H54 (cell line): Measurements from ENCODE around the gene CYP2B6.
A peak's percentile ranks its signal among the peaks of the same experiment; 100 is the strongest.
"Not testable (repeated sequence)": the region's sequence is repeated elsewhere in the genome, so short reads cannot be mapped to it uniquely, and the experiment has no call there.

Source experiments
- DNase-seq: peaks from one replicate; pipeline ENCODE4 v3.0.0; 2011; ENCODE audit warnings: low spot score, mixed read lengths; ENCODE audit not compliant: insufficient read length
- FAIRE-seq: peaks from 3 replicates; lab custom pipeline; 2011; peaks lifted over from hg19 to GRCh38; lab: Jason Lieb, UNC
- POLR2A ChIP-seq: IDR thresholded peaks from 2 replicates; pipeline ENCODE4 v1.6.1; 2011; ENCODE audit warnings: low read depth, mild to moderate bottlenecking, low read length

CYP2B6 gene

DNA sequence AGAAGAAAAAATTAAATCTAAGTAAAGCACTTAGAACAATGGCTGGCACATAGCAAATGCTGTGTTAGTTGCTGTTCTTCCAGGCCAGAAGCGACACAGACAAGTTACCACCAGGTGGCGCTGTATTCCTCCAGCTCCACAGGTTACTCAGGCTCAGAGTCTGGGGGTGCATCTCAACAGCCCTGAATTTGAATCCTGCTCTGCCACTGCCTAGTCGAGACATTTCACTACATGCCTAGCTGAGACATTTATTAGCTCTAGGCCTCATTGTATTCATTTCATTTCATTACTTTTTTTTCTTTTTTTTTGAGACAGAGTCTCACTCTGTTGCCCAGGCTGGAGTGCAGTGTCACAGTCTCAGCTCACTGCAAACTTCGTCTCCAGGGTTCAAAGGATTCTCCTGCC lies 16.4 kb upstream of the CYP2B6 start:
- TF ChIP-seq POLR2A = no peak
- DNase-seq (peak; percentile 79), FAIRE-seq (no peak)

- no peak for TF ChIP-seq POLR2A
- FAIRE-seq (no peak), DNase-seq (no peak)
These were observed 14.9 kb upstream of the CYP2B6 start for GRCh38 chr19:40976134-40976533.

DNA sequence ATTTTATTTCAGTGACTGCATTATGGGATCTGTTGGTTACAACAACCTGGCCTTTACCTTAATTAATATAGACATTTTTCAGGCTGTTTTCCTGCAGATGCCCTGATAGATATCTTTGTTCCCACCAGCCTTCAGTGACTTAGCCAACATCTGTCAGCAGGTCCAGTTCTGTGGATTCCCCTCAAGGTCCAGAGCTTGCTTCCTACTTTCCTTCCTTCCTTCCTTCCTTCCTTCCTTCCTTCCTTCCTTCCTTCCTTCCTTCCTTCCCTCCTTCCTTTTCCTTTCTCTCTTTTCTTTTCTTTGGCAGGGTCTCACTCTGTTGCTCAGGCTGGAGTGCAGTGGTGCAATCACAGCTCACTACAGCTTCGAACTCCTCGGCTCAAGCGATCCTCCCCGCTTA lies 14.4 kb upstream of the CYP2B6 start:
- TF ChIP-seq POLR2A = no peak
- FAIRE-seq (no peak), DNase-seq (no peak)

DNA sequence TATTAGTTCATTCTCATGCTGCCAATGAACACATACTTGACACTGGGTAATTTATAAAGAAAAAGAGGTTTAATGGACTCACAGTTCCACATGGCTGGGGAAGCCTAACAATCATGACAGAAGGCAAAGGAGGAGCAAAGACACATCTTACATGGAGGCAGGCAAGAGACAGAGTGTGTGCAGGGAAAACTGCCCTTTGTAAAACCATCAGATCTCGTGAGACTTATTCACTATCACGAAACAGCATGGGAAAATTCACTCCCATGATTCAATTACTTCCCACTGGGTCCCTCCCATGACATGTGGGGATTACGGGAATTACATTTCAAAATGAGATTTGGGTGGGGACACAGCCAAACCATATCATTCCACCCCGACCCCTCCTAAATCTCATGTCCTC lies 11.3 kb upstream of the CYP2B6 start:
- FAIRE-seq, DNase-seq: not testable (repeated sequence)

DNA sequence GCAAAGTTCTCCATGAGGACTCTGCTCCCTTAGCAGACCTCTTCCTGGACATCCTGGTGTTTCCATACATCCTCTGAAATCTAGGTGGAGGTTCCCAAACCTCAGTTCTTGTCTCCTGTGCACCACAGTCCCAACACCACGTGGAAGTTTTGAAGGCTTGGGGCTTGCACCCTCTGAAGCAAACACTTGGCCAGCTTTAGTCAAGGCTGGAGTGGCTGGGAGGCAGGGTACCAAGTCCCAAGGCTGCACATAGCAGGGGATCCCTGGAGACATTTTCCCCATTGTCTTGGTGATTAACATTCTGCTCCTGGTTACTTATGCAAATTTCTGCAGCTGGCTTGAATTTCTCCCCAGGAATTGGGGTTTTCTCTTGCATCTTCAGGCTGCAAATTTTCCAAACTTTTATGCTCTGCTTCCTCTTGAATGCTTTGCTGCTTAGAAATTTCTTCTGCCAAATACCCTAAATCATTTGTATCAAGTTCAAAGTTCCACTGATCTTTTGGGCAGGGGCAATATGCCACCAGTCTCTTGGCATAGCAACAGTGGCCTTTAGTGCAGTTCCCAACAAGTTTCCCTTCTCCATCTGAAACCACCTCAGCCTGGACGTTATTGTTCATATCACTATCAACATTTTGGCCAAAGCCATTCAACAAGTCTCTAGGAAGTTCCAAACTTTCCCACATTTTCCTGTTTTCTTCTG lies 10.2 kb upstream of the CYP2B6 start:
- DNase-seq, FAIRE-seq: not testable (repeated sequence)

DNA sequence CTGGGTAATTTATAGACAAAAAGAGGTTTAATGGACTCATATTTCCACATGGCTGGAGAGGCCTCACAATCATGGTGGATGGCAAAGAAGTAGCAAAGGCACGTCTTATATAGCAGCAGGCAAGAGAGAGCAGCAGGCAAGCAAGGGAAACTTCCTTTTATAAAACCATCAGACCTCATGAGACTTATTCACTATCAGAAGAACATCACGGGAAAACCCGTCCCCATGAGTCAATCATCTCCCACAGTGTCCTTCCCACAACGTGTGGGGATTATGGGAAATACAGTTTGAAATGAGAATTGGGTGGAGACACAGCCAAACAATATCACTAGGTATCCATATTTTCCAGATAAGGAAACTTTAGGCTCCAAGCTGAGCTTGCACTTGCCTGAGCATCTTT lies 9.5 kb upstream of the CYP2B6 start:
- DNase-seq (no peak), FAIRE-seq (no peak)
- TF ChIP-seq POLR2A = no peak

DNA sequence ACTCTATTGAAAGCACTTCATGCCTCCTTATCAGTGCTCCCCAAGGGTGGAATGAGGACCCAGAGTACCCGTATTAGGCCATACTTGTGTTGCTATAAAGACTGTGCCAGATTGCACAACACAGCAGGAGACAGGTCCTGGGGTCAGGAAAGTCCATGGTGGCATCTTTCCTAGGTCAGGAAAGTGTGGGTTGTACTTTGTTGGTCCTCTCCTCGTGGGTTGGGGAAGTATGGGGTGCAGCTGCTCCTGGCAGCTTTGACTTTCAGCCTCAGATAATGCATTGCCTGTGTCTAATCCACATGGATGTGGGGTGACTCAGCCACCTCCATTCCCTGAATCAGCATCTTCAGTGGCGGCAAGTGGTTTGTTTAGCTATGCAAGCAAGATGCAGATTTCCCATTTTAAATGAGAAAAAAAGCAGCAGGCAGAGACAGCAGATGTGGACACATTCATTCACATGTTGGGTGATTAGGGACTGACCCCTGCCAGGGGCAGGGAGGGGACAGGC lies 8.4 kb upstream of the CYP2B6 start:
- DNase-seq (no peak), FAIRE-seq (no peak)
- no peak for TF ChIP-seq POLR2A

GRCh38 chr19:40989453-40989852 lies 1.6 kb upstream of the CYP2B6 start:
- no peak for FAIRE-seq

GRCh38 chr19:40995355-40995754 lies 4.3 kb downstream of the CYP2B6 start:
- no peak for DNase-seq
- no peak for TF ChIP-seq POLR2A
- no peak for FAIRE-seq

More at GRCh38 chr19:40989453-40989852, 1.6 kb upstream of the CYP2B6 start:
- DNase-seq = no peak
- TF ChIP-seq POLR2A = no peak

- DNase-seq, FAIRE-seq: not testable (repeated sequence)
These were observed 7.9 kb downstream of the CYP2B6 start for GRCh38 chr19:40999018-40999417.

- no peak for DNase-seq
These were observed 9.2 kb downstream of the CYP2B6 start for GRCh38 chr19:41000310-41000737.

DNA sequence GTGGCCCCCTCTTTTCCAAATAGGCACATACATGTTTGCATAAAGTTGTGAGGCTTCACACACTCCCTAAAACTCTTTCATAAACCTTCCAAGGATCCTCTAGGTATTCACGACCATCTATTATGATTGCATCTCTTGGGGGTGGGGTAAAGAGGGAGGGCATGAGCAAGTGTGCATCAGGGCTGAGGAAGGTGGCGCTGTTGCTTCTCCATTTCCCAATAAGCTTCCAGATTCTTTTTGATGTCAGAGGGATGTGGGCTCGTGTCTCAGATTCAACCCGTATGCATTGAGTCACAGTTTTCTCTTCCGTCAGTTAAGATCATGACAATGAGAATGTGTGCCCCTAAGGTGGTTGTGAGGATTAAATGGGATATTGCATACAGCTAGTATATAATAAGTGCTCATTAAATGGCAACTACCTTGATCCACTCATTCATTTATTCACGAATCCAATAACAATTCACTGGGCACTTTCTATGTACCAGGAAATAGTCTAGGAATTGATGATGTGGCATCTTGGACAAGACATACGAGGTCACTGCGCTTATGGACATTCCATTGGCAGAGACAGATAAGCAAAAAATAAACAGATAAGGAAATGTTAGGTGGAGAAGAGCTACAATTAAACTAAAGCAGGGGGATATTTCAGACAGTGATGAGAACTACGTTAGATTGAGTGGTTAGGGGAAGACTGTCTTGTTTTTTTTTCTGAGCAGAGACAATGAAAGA lies 10.3 kb downstream of the CYP2B6 start:
- DNase-seq = no peak

More at GRCh38 chr19:41000310-41000737, 9.2 kb downstream of the CYP2B6 start:
- FAIRE-seq = no peak
- no peak for TF ChIP-seq POLR2A

DNA sequence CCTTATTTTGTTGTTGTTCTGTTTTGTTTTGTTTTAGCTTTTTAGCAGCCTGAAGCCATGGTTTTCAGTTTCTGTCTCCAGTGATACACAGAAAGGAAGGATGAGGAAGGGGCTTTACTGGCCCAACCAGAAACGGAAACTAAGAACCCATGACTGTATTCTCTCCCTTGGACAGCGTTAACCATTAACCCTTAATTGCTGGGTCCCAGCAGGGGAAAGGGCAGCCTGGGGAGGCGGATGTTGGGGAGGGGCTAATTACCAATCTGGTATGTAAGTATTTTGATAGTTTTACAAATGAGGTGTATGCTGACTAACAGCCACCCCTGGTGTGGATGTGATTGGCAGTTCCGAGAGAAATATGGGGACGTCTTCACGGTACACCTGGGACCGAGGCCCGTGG lies 12.6 kb downstream of the CYP2B6 start:
- not testable (repeated sequence) for DNase-seq, FAIRE-seq

More for the DNA sequence above, 10.3 kb downstream of the CYP2B6 start:
- no peak for FAIRE-seq
- TF ChIP-seq POLR2A = no peak

DNA sequence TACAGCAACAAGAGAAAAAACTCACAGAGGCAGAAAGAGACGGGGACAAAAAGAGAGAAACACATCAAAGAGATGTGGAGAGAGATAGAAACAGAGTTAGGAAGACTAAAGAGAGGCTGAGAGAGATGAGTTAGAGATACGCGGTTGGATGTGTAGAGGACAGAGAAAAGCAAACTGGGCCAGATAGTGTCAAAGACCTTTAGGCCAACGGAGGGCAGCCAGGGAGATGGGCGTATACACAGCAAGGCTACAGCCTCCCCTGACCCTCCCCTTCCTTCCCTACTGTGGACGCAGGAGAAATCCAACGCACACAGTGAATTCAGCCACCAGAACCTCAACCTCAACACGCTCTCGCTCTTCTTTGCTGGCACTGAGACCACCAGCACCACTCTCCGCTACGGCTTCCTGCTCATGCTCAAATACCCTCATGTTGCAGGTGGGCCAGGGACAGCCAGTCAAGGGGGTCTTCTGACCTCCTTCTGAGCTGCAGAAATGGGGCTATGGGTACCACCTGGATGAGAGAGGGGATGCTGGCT lies 18.7 kb downstream of the CYP2B6 start:
- FAIRE-seq (no peak), DNase-seq (no peak)
- no peak for TF ChIP-seq POLR2A
